Esophagus squamous epithelium (tissue), 4 donors: ENCODE data around the gene TAS2R43.

Experiments used
- CTCF ChIP-seq, 6 experiments: fragments of 450-650 bp in 4 of 6; fragments of 200-600 bp in 2 of 6; sonication (generic) in 2 of 6; IDR thresholded peaks; one replicate each; pipeline ENCODE4 v1.5.1; 2016 to 2019; ENCODE audit warnings: antibody characterized with exemption in 6 of 6, mild to moderate bottlenecking in 4 of 6, moderate library complexity in 4 of 6
- POLR2A ChIP-seq, 4 donors: fragments of 450-650 bp; IDR thresholded peaks; one replicate each; pipeline ENCODE4 v1.6.1; 2017; ENCODE audit warnings: antibody characterized with exemption in 4 of 4, mild to moderate bottlenecking in 4 of 4, moderate library complexity in 3 of 4

- no peak for TF ChIP-seq POLR2A (IDR thresholded peaks at IDR 0.05)
- TF ChIP-seq CTCF (IDR thresholded peaks at IDR 0.05), result no peak
These were observed 42.2 kb upstream of the TAS2R43 start, which contains the start of gene TAS2R30 for GRCh38 chr12:11134305-11134704.
